Mucosa of rectum (tissue), 2 donors: ENCODE results near the gene ARPC2.

Experiments
- H3K27ac ChIP-seq, 2 donors: one replicate each; pipeline ENCODE4 v1.7.0; 2013; ENCODE audit warnings: inconsistent platforms in 2 of 2, low read depth in 2 of 2, low read length in 2 of 2
- H3K27me3 ChIP-seq, 2 donors: one replicate each; pipeline ENCODE4 v1.7.0; 2013; ENCODE audit warnings: low read length in 2 of 2; ENCODE audit not compliant: control insufficient read depth in 2 of 2, insufficient read depth in 2 of 2
- H3K36me3 ChIP-seq, 2 donors: one replicate each; pipeline ENCODE4 v1.7.0; 2013; ENCODE audit warnings: low read length in 2 of 2; ENCODE audit not compliant: control insufficient read depth in 2 of 2, insufficient read depth in 2 of 2
- H3K4me1 ChIP-seq, 2 donors: one replicate each; pipeline ENCODE4 v1.7.0; 2013; ENCODE audit warnings: low read length in 2 of 2, mild to moderate bottlenecking in 1 of 2; ENCODE audit not compliant: control insufficient read depth in 2 of 2, insufficient read depth in 2 of 2
- H3K4me3 ChIP-seq, 2 donors: one replicate each; pipeline ENCODE4 v1.7.0; 2013; ENCODE audit warnings: low read length in 2 of 2
- H3K9ac ChIP-seq, 2 donors: one replicate each; pipeline ENCODE4 v1.7.0; 2013; ENCODE audit warnings: low read length in 2 of 2, low read depth in 1 of 2, mild to moderate bottlenecking in 1 of 2
- H3K9me3 ChIP-seq, 2 donors: one replicate each; pipeline ENCODE4 v1.7.0; 2013; ENCODE audit warnings: low read length in 2 of 2; ENCODE audit not compliant: control insufficient read depth in 2 of 2
- donor health status: healthy.
- donor health status: Normal muscosa, but diverticular disease.

Gene ARPC2

GRCh38 chr2:218228366-218229090 lies 11.5 kb downstream of the ARPC2 start:
- H3K4me1 ChIP-seq: peaks cover 29 to 34% of the 10 kb centered on the region in 2 donors

DNA sequence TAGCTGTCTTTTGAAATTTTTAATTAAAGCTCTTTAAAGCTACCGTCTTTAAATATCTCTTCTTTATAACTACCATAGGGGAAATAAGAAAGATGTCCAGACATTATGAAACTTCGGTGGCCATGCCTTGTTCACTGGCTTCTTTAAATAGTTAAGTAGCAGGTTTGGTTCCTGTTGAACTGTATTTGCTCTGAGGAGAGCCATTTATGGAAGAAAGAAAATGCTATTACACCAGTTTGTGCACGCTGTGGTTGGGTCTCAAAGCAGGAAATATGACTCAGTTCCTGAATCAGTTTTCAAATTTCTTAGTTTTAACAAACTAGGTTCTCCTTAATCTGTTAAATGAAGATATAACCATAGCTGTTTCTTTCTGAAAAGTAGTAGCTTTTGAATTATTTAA lies 12.2 kb downstream of the ARPC2 start:
- peak overlapping the region in 1 of 2 donors; percentile 15 for H3K9ac ChIP-seq
- no peaks in the 10 kb centered on the region for H3K27me3 ChIP-seq
- H3K4me1 ChIP-seq: peaks cover 26 to 34% of the 10 kb centered on the region in 2 donors
- no peak overlapping the region for H3K4me3 ChIP-seq
- no peaks in the 10 kb centered on the region for H3K9me3 ChIP-seq
- H3K27ac ChIP-seq: peak overlapping the region; percentile 66 to 79
- H3K36me3 ChIP-seq: peaks cover 46 to 49% of the 10 kb centered on the region in 2 donors

More at GRCh38 chr2:218228366-218229090, 11.5 kb downstream of the ARPC2 start:
- no peak overlapping the region for H3K4me3 ChIP-seq
- H3K36me3 ChIP-seq: peaks cover 42 to 46% of the 10 kb centered on the region in 2 donors
- no peaks in the 10 kb centered on the region for H3K9me3 ChIP-seq
- H3K27ac ChIP-seq: peak overlapping the region; percentile 66 to 79
- H3K9ac ChIP-seq: no peak overlapping the region
- no peaks in the 10 kb centered on the region for H3K27me3 ChIP-seq

DNA sequence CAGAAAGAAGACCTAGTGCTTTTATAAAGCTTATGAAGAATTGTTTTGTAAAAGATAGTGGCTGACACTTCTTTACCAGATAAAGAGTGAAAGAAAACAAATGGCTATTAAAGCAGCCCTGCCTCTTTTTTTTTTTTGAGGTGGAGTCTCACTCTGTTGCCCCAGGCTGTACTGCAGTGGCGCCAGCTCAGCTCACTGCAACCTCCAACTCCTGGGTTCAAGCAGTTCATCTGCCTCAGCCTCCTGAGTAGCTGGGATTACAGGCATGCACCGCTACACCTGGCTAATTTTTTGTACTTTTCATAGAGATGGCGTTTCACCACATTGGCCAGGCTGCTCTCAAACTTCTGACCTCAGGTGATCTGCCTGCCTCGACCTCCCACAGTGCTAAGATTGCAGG lies 12.9 kb downstream of the ARPC2 start:
- no peak overlapping the region for H3K4me3 ChIP-seq
- H3K27me3 ChIP-seq: no peaks in the 10 kb centered on the region
- peaks cover 26 to 34% of the 10 kb centered on the region in 2 donors for H3K4me1 ChIP-seq
- no peaks in the 10 kb centered on the region for H3K9me3 ChIP-seq
- H3K9ac ChIP-seq: peak overlapping the region; percentile 38 to 43
- H3K36me3 ChIP-seq: peaks cover 46 to 52% of the 10 kb centered on the region in 2 donors
- peak overlapping the region; percentile 66 to 79 for H3K27ac ChIP-seq

- Histone ChIP-seq H3K27me3 (no peaks in the 10 kb centered on the region), H3K27ac (peak overlapping the region; percentile 66 to 79), H3K9ac (peak overlapping the region in 1 of 2 donors; percentile 15), H3K4me1 (peaks cover 26 to 34% of the 10 kb centered on the region in 2 donors), H3K4me3 (peak overlapping the region; percentile 28 to 37), H3K9me3 (no peaks in the 10 kb centered on the region), H3K36me3 (peaks cover 46 to 56% of the 10 kb centered on the region in 2 donors)
Observed at GRCh38 chr2:218230882-218231281, 13.9 kb downstream of the ARPC2 start.

GRCh38 chr2:218233543-218233942 lies 16.6 kb downstream of the ARPC2 start:
- Histone ChIP-seq H3K9me3 (no peaks in the 10 kb centered on the region), H3K27me3 (no peaks in the 10 kb centered on the region), H3K4me1 (peaks cover 23 to 32% of the 10 kb centered on the region in 2 donors), H3K27ac (no peak overlapping the region), H3K36me3 (peaks cover 51 to 68% of the 10 kb centered on the region in 2 donors), H3K9ac (no peak overlapping the region), H3K4me3 (no peak overlapping the region)

- Histone ChIP-seq H3K27ac (no peak overlapping the region), H3K4me1 (peaks cover 19 to 22% of the 10 kb centered on the region in 2 donors), H3K27me3 (no peaks in the 10 kb centered on the region), H3K4me3 (no peak overlapping the region), H3K9ac (no peak overlapping the region), H3K36me3 (peaks cover 56 to 69% of the 10 kb centered on the region in 2 donors), H3K9me3 (no peaks in the 10 kb centered on the region)
Observed at GRCh38 chr2:218234521-218234920, 17.5 kb downstream of the ARPC2 start.

- H3K4me1 ChIP-seq: peaks cover 14 to 17% of the 10 kb centered on the region in 2 donors
- peaks cover 56 to 69% of the 10 kb centered on the region in 2 donors for H3K36me3 ChIP-seq
- H3K9me3 ChIP-seq: no peaks in the 10 kb centered on the region
- H3K4me3 ChIP-seq: no peak overlapping the region
- H3K27me3 ChIP-seq: no peaks in the 10 kb centered on the region
- no peak overlapping the region for H3K9ac ChIP-seq
- H3K27ac ChIP-seq: no peak overlapping the region
Observed at GRCh38 chr2:218235017-218235416, 18.0 kb downstream of the ARPC2 start.

GRCh38 chr2:218236829-218237228 lies 19.8 kb downstream of the ARPC2 start:
- no peak overlapping the region for H3K4me3 ChIP-seq
- H3K36me3 ChIP-seq: peaks cover 54 to 75% of the 10 kb centered on the region in 2 donors
- no peak overlapping the region for H3K27ac ChIP-seq
- no peaks in the 10 kb centered on the region for H3K4me1 ChIP-seq
- H3K9me3 ChIP-seq: no peaks in the 10 kb centered on the region
- H3K27me3 ChIP-seq: no peaks in the 10 kb centered on the region
- no peak overlapping the region for H3K9ac ChIP-seq

GRCh38 chr2:218238887-218239286 lies 21.9 kb downstream of the ARPC2 start:
- Histone ChIP-seq H3K4me3 (no peak overlapping the region), H3K4me1 (no peaks in the 10 kb centered on the region), H3K9ac (no peak overlapping the region), H3K9me3 (no peaks in the 10 kb centered on the region), H3K27me3 (no peaks in the 10 kb centered on the region), H3K36me3 (peaks cover 53 to 79% of the 10 kb centered on the region in 2 donors), H3K27ac (peak overlapping the region; percentile 31 to 39)

GRCh38 chr2:218244204-218244603 lies 27.2 kb downstream of the ARPC2 start:
- Histone ChIP-seq H3K4me3 (no peak overlapping the region), H3K36me3 (peaks cover 61 to 82% of the 10 kb centered on the region in 2 donors)

More at GRCh38 chr2:218244204-218244603, 27.2 kb downstream of the ARPC2 start:
- Histone ChIP-seq H3K4me1 (no peaks in the 10 kb centered on the region), H3K9ac (no peak overlapping the region), H3K27me3 (no peaks in the 10 kb centered on the region), H3K9me3 (no peaks in the 10 kb centered on the region), H3K27ac (no peak overlapping the region)
